ENCODE results near the gene COL5A1.

DNA sequence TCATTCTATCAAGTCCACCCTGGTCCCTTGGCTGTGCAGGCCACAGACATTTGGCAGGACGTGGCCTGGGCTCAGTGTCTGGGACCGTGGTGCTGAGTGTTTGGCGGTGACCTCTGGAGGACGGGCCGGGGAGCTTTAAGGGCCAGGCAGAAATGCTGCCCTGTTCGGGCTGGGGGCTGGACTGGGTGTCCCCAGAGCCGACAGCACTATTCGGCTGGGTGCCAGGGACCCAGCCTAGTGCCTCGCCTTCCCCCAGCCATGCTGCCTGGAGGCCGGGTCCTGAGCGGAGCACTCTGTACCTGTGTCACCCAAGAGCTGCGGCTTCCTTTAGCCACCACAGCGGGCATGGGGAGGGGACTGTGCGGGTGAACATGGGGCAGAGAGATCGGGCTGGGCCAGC, 40.4 kb downstream of the COL5A1 start:
- TF ChIP-seq, protein P1, sequence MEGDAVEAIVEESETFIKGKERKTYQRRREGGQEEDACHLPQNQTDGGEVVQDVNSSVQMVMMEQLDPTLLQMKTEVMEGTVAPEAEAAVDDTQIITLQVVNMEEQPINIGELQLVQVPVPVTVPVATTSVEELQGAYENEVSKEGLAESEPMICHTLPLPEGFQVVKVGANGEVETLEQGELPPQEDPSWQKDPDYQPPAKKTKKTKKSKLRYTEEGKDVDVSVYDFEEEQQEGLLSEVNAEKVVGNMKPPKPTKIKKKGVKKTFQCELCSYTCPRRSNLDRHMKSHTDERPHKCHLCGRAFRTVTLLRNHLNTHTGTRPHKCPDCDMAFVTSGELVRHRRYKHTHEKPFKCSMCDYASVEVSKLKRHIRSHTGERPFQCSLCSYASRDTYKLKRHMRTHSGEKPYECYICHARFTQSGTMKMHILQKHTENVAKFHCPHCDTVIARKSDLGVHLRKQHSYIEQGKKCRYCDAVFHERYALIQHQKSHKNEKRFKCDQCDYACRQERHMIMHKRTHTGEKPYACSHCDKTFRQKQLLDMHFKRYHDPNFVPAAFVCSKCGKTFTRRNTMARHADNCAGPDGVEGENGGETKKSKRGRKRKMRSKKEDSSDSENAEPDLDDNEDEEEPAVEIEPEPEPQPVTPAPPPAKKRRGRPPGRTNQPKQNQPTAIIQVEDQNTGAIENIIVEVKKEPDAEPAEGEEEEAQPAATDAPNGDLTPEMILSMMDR (IDR thresholded peaks at IDR 0.05), result no peak
- TF ChIP-seq EP300 (IDR thresholded peaks at IDR 0.05), result no peak

All from upper lobe of left lung (tissue), 4 donors.